COLO829 (cell line): ENCODE measurements around the gene PGC.

ENCODE experiments used
- DNase-seq: peaks from one replicate; pipeline ENCODE4 v3.0.0; 2012; ENCODE audit warnings: low spot score

Gene PGC

DNA sequence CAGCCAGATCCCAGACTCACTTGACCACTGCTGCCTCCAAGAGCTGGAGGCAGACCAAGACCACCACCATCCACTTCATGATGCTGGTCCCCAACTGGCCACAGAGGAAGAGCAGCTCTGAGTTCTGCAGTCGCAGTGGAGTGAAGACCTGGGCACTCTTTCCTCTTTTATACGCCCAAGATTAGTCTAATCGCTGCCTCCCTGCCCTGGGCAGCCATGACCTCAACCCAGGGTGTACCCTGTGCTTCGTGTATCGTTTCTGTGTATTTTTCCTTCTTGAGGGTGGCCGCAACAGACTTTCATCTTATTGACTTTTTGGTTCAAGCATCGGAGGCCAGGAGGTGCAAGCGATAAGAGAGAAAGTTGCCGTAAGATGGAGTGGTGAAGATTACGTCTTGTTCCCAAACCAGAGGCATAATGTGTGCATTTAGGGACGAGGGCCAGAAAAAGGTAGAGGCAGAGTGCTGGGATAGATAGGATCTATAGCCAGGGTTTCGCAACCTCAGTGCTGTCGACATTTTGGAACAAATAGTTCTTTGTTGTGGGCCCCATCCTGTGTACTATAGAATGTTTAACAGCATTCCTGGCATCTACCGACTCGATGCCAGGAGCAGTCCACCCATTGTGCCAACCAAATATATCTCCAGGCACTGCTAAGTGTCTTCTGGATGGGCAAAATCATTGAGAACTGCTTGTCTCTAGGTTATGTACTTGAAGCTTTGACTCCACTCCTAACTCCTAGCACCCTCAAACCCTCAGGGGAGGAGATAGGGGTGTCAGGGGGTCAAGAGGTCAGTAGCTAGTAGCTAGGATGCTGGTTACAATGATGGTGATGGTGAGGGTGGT, at the start of gene PGC:
PGC (minus strand) TSS at position 142 of the 846 bp plus-strand sequence; CDS start at position 79, 63 bp downstream.
- DNase-seq, result peak; percentile 61

DNA sequence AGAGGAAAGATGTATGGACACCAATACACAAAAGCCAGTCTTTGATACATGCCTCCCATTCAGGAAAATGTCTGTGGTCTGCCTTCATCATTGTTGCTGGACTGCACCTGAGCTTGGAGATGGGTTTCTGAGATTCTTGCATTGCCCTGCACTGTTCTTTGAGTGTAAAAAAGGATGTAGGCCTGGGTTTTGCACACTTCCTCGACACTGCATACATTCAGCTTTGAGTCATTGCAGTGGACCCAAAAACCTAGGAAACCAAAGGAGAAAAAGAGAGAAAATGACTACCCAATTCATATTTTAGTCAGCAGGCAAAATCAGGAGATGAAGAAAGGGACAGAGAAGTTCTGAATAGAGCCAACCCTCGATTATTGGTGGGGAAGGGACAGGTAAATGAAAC, 49.3 kb upstream of the PGC start:
- no peak for DNase-seq

DNA sequence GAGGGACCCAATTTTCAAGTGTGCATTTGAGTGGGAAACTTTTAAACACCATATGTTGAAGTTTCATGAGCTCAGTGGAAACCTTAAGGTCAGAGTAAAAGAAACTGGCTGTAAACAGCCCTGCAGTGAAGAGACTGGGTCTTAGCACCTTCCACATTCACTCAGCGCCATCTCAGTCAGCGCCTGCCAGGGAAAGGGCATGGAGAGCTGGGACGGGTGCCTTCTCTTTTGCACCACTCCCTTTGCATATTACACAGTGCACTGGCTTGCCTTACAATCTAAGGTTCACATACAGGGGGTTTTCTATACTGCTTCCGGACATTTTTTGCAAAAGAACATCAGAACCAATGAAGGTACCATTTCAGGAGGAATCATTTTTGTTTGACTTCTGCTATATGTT, 44.8 kb upstream of the PGC start:
- no peak for DNase-seq

DNA sequence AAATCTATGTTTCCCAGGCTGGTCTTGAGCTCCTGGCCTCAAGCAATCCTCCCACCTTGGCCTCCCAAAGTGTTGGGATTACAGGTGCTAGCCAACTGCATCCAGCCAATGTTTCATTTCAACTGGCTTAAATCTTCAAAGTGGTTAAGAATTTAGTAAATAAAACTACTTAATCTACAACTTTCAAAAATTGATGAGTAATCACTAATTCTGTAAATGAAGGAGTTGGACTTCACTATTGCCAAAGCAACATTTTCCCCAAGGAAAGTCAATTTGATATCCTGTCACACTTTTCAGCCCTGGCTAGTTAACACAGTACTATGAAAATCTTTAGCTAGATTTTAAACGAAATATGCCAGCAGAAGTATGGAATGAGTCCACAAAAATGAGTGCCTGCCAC, 44.1 kb upstream of the PGC start:
- no peak for DNase-seq

DNA sequence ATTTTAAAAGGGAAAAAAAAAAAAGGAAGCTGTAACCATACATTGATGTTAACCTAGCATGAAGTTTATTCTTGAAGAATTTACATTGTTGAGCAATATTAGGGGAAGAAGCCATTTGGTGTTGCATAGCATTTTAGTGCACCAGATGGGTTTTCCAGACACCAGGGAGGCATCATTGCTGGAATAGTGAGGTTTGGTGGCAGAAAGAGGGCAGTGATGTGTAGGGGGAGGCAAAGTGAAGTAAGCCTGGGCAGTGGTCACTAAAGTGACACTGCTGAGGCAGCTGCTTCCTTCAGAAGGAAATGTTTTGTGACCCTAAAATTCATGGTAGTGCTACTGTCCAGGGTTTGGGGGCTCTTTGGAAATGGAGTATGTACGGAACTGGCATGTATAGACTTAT, 42.8 kb upstream of the PGC start:
- no peak for DNase-seq

DNA sequence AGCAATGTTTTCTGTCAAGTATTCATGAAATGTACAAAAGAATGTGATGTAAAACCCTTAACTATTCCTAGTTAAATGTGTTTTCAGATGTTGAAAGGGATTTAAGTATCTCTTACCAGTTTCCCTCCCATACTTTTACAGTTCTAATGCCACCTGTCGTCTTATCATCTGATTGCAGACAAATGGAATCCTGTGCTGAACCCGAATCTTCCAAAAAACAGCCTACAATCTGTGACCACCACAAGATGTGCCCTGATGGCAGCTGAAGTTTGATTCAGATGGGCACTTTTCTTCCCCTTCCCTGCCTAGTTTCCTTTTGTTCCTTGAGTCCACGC, 42.2 kb upstream of the PGC start:
- DNase-seq, result no peak

DNA sequence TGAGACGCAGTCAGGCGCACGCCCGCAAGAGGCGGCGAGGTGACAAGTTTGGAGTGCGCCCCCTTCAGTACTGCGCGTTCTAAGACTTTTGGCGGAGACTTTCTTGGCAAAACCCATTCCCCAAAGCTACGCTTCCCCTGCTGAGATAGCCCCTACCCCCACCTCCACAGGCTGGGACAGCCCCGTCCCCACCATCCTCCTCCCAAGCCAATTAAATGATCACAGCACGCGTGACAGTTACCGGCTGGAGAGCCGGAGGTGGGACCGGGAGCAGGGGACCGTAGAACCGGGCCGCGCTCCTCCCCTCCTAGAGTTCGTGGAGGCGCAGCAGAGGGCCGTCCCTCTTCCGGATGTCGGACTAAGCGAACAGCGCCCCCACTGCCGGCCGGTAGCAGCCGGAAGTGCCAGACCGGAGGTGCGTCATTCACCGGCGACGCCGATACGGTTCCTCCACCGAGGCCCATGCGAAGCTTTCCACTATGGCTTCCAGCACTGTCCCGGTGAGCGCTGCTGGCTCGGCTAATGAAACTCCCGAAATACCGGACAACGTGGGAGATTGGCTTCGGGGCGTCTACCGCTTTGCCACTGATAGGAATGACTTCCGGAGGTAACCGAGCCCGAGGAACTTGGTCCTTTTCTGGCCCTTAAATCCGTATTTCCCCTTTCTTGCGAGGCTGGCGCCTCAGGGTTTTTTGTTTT, 40.2 kb upstream of the PGC start, which contains the start of gene TOMM6:
TOMM6 (plus strand) TSS at position 476 of the 699 bp plus-strand sequence; CDS start at position 480, 4 bp downstream.
- peak; percentile 92 for DNase-seq

DNA sequence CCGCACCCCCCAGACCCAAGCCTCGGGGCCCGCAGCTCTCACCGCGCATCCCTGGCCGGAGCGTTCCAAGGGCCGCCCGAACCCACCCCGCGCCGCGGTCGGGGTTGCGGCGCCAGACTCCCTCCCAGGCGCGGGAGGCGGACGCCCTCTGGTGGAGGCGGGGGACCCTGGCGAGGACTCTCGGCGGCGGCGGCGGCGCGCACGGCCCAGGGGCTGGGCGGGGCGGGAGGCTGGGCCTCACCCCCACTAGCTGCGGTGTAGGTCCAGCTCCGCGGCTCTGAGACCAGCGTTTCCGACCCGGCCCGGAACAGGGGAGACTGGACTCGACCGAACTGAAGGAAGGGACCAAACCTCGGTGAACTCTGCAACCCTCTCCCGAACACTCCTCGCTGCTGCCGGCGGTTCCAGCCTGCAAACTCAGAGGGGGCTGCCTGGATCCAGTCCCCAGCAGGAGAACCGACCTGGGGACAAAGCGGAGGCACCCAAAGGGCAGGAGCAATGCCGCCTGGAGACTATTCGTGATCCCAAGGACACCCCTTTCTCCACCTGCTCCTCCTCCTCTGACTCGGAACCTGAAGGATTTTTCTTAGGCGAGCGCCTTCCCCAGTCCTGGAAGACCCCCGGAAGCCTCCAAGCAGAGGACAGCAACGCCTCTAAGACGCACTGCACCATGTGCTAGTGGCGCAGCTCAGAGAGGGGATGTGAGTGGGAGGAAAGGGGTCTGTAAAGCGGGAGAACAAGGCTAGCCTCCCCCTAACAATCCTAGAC, 39.4 kb upstream of the PGC start:
- peak; percentile 66 for DNase-seq

DNA sequence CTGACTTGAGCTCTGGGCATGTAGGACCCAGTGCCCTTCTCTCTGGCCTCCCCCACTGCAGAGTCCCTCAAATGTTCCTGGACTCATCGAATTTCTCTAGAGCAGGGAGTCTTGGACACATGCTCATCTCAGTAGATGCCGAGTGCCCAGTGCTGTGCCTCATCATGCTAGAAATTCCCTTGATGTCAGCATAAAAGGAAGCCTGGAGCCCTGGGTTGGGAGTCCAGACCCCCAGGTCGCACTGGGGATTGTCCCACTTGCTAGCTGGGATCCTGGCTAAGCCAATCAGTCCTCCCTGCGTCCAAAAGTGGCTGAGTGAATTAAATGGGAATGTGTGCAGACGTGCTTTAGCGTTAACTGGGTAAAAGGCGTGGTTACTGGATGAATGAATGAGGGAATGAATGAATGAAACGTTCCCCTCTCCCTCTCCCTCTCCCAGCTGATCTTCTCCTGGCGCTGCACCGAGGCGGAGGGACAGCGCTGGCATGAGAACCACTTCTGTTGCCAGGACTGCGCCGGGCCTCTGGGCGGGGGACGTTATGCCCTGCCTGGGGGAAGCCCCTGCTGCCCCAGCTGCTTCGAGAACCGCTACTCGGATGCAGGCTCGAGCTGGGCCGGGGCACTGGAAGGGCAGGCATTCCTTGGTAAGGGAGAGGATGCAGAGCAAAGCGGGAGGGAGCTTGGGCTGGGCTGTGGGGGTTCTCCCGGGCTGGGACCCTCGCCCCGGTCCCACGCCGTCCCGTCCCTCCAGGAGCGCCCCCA, 38.7 kb upstream of the PGC start:
- no peak for DNase-seq

DNA sequence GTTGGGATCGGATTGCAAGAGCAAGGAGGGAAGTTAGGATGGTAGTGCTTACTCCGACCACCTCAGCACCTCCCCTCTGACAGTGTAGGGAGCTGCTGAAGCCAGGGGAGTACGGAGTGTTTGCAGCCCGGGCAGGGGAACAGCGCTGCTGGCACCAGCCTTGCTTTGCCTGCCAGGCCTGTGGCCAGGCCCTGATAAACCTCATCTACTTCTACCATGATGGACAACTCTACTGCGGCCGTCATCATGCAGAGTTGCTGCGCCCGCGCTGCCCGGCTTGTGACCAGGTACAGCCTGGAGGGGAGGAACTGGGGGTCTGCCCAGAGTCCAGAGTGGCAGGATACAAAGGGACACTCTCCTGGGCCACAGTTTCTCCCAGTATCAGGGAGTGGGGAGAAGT, 38.1 kb upstream of the PGC start:
- no peak for DNase-seq

DNA sequence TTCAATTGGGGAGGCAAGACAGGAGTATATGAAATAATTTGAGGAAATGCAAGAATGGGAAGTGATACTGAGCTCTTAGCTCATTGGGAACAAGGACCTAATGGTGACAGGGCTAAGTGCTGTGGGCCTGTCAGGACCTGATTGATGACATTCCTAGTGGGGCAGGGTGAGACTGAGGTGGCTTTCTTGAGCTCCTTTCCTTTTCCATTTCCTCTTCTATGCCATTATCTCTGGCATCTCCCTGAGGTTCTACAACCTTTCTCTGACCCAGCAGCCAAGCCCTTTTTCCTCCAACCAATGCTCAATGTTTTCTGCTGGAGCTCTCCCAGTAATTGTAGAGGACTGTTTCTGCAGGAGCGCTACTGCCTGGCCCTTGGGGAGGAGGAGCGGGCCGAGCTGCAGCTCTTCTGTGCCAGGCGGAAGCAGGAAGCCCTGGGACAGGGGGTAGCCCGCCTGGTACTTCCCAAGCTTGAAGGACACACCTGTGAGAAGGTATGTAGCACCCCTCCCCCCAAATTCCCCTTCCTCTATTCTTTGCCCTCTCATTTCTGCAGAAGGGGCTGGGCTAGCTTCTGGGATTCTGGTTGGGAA, 37.5 kb upstream of the PGC start:
- DNase-seq, result no peak

DNA sequence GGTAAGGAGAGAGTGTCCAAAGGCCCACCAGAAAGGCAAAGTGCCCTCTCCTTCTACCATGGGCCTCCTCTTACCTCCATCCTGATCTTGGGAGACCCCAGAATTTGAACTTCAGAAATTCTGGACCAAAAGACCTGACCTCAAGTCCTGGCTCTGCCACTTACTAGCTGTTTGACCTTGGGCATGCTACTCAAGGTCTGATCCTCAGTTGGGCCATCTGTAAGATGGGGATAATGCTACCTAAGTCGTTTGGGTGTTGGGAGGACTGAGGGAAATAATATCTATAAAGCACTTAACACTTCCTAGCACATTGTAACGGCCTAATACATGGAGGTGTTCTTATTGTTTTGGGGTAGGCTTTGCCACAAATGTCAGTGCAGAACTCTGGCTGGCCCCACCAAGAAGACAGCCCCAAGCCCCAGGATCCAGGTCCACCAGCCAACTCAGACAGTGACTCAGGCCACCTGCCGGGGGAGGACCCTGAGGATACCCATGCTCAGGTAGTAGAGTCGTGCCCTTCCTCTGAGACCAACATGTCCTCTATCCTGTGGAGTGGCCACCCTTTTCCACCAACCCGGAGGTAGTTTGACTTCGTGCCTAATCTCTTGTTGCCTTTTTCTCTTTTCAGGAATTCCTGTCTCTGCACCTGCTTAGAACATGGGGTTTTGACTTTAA, 36.0 kb upstream of the PGC start:
- no peak for DNase-seq

DNA sequence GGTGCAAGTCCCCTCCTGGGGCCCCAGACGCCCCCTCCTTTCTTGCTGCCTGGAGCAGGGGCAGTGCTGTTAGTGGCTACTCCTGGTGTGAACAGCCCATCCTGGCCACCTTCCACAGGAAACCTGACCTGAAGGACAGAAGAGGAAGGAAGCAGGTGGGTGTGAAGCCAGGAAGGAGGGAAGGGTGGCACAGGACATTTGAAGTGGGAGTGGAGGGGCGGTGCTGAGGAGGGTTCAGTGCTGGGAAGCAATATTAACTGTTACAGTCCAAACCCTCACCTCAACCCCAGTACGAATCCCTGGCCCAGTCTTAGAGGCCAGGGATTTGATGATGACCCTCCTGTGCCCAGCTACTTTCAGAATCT, 34.2 kb upstream of the PGC start:
- DNase-seq, result no peak

DNA sequence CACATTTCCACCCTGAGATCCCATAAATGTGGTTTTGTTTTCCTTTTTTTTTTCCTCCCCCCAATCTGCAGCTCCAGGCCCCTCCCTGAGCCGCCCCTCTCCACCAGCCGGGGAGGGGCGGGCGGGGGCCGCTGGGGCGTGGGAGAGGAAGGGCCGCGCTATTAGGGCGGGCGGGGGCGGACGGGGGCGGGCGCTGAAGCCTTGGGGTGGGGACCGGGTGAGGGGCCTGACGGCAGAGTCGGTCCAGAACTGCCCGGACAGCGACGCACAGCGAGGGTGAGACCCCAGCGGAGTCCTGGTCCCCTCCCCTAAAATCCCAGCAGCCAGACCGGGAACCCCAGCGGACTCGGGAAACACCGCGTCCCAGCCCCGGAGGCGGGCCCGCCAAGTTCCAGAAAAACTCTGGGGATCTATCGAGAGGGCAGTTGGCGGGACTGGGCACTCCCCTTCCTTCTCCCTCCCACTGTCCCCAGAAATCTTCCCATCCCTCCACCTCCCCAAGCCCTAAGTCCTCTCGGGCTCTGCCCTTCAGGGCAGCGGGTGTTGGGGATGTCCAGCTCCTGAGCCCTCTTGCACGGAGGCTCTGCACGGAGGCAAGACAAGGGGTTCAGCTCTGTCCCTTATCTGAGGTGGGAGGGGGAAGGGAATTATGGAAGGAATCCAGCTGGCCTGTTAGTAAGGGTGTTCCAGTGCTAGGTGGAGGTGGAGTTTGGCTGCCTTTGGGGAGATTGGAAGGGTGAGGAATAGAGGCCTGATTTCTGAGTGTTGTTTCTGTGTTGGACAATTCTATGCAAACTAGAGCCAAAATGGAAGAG, 33.6 kb upstream of the PGC start, which contains the start of gene PRICKLE4:
PRICKLE4 (plus strand) TSS at position 232 of the 815 bp plus-strand sequence. CDS start 2,692 bp downstream, outside the sequence.
- DNase-seq, result no peak

DNA sequence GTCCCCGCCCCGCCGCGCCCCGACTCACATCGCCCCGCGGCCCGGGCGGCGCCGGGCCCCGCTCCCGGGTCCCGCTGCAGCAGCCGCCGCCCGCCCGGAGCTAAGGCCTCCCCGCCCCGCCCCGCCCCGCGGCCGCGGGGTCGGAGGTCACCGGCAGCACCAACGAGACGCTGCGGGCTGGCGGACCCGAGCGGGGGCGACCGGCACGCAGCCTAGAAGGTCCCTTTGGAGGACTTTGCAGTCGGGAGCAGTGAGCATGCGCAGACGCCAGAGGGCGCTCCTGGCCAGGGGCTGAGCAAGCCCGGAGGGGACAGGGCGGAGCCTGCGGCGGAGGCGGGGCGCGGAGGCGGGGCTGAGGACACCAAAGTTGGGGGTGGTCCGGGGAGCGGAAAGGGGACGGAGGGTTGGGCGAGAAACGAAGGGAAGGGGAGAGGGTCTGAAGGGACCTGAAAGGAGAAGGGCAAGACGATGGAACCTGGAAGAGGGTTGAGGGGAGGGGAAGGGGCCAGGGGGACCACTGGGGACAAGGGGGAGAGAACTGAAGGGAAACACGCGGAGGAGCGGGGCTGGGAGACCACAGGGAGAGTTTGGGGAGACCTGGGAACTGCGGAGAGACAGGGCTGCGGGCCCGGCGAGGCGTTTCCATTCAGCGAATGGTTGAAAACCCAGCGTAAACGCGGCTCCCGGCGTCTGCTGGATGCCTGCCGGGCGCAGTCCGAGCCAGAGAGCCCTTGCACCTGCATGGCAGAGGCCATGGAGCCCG, 32.8 kb upstream of the PGC start, which contains the start of gene FRS3:
FRS3 (minus strand) TSS at position 113 of the 763 bp plus-strand sequence. CDS start 2,913 bp downstream, outside the sequence.
- peak; percentile 97 for DNase-seq

DNA sequence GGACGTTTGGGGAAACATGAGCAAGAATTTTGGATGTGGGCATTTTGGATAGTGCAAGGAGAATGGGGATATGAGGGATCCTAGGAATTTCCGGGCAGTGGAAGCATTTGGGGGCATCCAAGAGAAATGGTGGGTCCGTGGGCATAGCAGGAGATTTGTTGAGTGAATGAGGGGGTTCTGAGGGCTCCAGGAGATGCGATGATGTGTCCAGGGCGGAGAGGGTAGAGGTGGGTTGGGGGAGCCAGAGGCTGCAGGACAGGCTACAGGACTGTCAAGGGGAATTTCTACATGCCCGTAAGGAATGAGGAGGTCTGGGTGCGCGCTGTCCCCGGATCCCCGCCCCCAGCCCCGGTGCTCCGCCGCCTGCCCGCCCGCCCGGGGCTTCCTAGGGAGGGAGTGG, 32.1 kb upstream of the PGC start:
- DNase-seq, result no peak

DNA sequence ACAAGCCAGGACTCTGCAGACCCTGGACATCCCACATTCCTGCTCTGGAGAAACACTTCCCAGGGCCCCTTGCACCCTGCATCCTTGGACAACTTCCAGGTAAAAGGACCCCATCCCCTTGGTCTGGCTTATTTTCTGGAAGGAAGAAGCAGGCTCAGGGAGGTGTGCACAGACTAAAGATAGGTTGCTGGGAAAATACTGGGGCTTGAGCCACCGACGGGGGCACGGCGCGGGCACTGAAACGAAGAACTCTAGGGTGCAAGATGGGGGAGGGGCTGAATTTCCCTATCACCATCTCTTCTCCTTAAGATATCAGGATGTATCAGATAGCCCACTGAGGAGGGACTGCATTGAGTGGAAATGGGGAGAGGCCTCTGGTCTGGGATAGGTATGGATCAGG, 31.7 kb upstream of the PGC start:
- DNase-seq, result no peak

DNA sequence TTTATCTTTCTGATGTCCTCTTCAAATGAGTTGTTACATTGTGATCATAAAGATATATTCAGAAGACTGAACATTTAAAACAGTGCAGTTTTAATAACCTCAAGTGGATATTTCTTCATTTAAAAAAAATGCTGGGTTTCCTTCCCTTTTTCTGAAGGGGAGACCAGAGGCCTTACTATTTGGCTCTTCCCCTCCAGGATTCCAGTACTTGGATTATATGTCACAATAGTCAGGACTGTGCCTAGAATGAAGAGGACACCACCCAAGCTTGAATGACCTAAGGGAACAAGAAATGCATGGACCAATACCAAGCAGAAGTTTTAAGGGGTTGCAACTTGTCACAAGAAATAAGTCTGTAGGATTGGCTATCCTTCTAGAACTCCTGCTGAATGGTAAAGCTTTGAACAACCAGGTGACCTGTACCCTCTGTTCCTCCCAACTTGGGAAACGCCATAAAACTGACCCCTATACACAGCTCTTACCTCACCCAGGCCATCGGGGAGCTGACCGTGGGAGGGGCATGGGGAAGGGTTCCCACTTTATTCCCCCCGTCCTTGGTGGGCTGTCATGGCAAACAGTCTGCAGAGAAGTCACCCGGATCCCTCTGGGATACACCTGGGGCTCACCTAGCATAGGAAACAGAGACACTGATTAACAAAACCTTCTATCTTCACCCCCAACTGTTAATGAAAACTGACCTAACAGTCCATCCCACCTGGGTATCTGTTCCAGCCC, 30.5 kb upstream of the PGC start:
- DNase-seq, result no peak
